NCI-H2171 (cell line): ENCODE measurements around the gene SIGLEC9.

Experiments
- DNase-seq: peaks from one replicate; lab custom pipeline; 2025; lab: John Stamatoyannopoulos, UW

SIGLEC9 gene

DNA sequence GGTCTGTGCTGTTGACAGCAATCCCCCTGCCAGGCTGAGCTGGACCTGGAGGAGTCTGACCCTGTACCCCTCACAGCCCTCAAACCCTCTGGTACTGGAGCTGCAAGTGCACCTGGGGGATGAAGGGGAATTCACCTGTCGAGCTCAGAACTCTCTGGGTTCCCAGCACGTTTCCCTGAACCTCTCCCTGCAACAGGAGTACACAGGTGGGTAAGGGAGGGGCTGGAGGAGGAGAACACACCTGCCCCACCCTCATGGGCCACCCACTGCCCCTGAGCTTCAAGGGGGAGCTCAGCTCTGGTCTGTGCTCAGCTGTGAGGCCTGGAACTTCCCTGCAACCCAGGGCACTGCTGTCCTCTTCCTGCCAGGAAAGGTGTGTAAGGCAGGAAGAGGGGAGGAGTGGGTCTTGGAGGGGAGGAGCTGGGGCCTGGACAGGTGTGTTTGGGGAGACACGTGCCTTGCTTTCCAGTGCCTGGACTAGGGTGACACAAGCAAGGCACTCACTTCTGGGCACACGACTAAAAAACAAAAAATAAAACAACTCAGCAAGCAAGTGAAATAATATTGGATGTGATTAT is 21.3 kb downstream of the SIGLEC9 start:
- no peak for DNase-seq

DNA sequence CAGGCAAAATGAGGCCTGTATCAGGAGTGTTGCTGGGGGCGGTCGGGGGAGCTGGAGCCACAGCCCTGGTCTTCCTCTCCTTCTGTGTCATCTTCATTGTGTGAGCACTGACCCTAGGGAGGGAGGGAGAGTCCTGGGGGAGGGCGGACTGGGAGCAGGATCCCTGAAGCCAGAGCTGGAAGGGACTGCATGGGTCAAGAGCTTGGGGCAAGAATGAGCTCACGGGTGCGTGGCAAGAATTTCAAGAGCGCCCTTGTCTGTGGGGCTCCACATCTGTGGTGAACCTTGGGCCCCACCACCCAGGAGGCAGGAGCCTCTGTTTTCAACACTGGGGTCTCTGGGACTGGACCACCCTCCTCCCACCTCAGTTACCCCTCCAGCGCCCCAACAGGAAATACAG is 22.0 kb downstream of the SIGLEC9 start:
- DNase-seq = no peak

DNA sequence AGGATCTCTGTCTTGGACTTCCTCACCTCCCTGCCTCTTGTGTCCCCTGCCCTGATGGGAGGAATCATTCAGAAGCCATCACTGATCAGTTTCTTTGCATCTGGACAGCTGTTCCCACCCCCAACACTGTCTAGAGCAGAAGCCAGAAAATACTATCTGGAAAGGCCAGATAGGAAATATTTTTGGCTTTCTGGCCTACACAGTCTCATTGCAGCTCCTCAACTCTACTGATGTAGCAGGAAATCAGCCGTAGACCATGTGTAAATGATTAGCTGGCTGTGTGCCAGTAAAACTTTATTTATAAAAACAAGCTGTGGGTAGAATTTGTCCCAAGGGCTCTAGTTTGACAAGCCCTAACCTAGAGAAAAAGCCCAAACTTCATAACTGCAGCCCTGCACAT is 23.0 kb downstream of the SIGLEC9 start:
- DNase-seq = no peak

DNA sequence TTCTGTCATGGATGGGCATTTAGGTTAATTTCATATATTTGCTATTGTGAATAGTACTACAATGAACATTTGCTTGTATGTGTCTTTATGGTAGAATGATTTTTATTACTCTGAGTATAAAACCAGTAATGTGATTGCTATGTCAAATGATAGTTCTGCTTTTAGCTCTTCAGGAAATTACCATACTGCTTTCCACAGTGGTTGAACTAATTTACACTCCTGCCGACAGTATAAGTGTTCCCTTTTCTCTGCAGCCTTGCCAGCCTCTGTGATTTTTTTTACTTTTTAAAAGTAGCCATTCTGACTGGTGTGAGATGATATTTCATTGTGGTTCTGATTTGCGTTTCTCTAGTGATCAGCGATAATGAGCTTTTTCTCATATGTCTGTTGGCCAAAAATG is 23.9 kb downstream of the SIGLEC9 start:
- no peak for DNase-seq

DNA sequence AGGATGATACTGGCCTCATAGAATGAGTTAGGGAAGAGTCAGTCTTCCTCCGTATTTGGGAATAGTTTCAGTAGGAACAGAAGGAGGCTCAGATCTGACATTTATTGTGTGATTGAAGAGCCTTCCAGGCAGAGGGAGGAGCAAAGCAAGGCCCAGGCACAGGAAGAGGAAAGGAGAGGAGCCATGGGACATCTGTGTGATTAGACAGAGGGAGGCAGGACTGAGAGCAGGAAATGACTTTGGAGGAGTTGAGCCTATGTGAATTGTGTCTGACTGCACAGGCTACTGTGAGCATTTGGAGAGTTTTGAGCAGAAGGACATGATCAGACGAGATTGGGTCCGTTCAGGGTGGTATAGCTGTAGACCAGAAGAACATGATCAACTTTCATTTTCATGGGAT is 25.9 kb downstream of the SIGLEC9 start:
- no peak for DNase-seq

DNA sequence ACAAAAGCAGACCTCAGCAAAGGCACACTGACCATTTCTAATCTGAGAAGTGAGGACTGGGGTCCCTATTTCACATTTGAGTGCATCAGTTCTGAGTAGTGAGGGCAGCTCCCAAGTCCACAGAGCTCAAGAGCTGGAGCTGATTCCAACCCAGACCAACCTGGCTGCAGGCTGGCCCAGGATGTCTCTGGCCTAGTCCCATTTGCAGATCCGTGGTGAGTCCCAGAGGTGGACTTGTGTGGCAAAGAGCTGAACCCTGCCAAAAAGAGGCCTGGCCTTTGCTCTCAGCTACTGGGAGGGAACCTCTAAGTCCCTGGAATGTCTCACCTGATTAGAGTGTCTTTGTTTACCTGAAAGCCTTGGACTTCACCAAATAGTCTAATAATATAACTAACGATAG is 32.0 kb downstream of the SIGLEC9 start:
- DNase-seq = no peak

DNA sequence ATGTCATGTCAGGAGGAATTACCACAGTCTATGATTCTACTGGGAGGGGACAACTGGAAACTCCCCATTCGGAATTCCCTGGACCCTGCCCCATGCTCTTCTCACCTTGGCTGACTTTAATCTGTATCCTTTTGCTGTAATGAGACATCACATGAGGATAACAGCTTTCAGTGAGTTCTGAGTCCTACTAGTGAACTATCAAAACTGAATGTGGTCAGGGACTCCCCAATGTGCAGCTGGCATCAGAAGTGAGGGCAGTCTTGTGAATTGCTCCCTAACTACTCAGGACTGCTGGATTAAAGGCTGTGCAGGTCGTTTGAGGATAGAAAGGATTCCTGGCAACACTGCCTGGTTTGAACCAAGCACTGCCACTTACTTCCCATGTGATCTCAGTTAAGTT is 32.6 kb downstream of the SIGLEC9 start:
- DNase-seq = no peak

DNA sequence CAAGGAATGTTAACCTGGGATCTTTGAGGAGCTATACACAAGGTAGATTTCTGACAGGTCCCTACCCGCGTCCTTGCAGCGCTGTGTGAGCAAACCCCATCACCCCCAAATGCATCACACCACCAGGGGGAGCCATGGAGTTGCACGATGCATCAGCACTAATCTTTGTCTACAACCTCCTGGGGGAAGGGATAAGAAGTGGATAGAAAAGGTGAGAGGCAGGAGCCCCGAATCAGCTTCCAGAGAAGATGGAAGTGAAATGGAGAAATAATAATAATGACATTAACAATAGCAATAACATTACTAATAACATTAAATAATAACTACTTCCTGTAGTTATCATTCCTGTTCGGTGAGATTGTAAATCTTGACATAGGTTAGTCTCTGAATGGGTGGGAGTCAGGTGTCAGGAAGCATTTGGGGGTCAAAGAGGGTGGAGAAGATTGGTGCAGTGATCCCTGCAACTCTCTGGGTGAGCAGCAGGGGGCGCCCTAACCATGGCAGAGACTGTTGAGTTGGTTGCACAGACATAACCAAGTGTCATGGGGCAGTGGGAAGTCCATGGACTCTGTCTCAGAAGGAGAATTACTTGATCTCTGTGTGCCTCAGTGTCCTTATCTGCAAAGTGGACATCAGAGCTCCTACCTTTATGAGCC is 33.9 kb downstream of the SIGLEC9 start:
- DNase-seq = peak; percentile 4

DNA sequence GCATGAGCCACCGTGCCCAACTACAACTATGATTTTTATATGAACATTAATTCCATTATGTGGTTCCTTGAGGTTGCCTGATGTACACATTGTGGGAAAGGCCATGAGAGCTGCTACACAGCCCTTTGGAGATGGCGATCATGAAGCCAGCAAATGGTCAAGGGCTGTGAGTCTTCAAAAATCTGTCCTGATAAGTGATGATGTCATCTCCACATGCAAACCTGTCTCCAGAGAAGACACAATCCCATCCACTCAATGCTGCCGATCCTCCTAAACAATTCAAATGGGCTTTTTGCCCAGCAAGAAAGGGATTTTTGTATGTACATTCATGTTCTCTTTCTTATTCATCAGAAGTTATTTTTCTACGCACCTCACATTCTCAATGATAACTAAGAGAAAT is 35.0 kb downstream of the SIGLEC9 start:
- no peak for DNase-seq

DNA sequence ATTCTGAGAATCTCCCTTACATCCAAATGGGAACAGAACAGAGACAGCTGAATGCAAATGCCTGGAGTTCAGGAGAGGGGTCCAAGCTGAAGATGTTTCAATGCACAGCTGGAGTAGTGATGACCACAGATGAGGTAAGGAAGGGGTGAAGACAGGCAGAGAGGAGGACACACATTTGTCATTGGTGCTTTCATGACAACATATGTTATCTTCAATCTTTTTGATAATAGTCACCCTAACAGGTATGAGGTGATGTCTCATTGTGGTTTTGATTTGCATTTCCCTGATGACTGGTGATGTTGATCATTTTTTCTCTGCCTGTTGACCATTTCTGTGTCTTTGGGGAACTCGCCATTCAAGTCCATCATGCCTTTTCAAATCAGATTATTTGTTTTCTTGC is 36.6 kb downstream of the SIGLEC9 start:
- DNase-seq = no peak

DNA sequence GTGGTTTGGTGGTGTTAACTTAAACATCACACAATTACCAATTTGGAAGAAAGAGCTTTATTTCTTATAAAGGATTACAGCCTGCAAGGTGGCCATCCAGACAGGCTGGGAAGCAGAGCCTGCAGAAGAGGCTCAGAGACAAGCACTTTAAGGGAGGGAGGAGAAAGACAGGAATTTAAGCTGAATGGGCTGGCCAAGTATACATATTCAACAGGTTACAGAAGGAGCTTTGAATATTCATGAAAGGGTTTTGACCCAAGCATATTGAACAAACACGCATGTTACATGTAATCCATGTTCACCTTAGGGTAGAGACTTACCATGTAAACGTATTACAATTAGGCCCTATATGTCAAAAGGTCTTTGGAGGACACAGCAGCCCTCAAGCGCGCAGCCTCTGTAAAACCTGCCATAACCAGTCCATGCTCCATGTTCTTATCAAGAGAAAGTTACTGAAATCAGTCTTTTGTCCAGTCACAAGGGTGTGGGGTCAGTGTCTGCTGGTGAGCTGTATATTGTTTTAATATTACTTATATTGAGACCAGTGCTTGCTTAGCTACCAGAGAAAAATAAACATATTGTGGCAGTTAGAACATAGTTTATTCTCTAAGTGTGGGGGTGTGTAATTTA is 37.3 kb downstream of the SIGLEC9 start:
- no peak for DNase-seq

DNA sequence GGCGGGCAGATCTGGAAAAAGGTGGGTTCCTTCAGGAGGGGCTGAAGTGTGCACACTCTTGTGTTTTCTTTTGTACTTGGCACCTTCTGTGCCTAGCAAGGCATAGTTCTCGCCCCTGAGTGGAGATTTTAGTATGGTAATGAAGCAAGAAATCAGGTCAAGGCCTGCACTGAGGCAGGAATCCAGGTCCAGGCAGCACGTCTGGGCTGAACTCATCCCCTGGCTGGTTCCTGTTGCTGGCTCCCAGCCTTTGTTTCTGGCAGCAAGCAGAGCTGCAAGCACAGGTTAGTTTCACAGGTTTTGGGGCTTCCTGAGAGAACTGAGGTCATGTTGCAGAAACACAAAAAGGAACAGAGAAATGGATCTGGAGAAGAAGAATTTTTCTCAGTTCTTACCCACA is 38.6 kb downstream of the SIGLEC9 start:
- no peak for DNase-seq

DNA sequence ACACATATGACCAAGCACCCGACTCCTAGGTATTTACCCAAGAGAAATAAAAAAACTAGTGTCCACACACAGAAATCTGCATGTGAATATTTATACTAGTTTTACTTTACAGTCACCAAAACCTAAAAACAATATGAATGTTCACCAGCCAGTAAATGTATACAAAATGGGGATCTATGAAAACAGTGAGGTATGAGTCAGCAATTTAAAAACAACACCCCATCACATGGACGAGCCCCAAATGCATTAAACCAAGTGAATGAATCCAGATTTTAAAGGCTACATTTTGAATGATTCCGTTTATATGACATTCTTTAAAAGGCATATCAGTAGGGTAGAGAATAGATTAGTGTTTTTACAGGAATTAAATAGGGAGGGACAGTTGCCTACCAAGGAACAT is 39.5 kb downstream of the SIGLEC9 start:
- no peak for DNase-seq

DNA sequence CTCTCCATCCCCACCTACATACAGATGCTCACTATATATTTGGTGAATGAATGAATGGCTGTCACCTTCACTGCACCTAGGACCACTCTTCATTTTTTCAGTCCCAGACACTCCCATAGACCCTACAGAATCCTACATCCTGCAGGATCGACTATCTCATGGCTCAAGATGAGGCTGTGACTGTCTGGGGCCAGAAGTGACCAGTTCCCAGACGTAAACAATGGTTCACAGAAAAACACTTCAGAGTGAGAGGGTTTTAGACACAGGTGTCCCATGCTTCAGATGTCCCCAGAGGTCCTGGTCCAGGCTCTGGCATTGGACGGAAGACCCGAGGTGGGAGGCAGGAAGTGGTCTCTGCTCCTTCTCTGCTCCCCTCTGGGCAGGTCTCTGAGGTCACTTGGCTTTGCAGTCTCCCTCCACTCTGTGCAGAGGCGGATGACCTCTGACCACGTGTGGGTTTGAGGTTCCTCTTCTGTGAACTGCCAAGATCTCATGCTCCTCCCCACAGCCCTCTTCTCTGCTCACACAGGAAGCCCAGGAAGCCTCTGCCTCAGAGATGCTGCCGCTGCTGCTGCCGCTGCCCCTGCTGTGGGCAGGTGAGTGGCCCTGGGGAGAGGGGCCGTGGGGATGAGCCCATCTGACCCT is 42.3 kb downstream of the SIGLEC9 start:
- DNase-seq = no peak

DNA sequence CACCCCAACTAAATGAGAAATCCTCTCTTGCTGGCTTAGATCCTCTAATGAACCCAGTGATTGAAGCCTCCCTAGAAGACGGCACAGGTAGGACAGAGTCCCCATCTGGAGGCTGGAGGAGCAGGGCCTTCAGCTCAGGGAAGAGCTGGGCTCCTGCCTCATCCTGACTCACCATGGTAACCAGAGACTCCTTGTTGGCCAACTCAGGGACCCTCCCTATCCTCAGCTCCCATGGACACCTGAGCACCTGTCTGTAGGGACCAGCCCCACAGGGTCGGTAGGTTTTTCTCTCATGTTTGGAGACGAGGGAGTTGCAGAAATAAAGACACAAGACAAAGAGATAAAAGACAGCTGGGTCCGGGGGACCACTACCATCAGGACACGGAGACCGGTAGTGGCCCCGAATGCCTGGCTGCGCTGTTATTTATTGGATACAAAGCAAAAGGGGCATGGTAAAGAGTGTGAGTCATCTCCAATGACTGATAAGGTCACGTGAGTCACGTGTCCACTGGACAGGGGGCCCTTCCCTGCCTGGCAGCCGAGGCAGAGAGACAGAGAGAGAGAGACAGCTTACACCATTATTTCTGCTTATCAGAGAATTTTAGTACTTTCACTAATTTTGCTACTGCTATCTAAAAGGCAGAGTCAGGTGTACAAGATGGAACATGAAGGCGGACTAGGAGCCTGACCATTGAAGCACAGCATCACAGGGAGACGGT is 44.0 kb downstream of the SIGLEC9 start:
- DNase-seq = no peak

DNA sequence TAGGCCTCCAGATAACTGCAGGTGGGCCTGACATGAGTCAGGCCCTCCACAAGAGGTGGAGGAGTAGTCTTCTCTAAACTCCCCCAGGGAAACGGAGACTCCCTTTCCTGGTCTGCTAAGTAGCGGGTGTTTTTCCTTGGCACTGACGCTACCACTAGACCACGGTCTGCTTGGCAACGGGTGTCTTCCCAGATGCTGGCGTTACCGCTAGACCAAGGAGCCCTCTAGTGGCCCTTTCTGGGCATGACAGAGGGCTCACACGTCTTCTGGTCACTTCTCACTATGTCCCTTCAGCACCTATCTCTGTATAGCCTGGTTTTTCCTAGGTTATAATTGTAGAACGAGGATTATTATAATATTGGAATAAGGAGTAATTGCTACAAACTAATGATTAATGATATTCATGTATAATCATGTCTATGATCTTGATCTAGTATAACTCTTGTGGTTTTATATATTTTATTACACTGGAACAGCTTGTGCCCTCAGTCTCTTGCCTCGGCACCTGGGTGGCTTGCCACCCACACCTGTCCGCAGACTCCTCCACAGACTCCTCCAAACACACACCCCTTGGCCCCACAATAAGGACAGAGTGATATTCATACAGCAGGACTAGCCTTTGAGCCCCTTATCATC is 44.7 kb downstream of the SIGLEC9 start:
- peak; percentile 7 for DNase-seq

DNA sequence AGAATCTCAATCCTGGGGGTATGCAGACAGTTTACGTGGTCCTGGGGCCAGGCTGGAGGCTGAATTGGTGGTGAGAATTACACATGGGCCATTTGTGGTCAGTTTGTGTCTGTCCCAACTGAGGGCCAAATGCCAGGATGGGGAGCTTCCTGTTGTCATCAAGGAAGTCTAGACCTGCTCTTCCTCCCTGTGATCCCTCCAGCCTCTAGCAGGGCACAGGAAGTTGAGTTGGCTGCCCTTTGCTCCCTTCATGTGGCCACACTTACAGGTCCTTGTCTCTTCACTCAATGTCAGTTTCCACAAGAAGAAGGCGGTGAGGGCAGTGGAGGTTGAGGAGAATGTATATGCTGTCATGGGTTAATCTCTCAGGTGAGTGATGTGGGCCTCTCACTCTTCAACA is 47.5 kb downstream of the SIGLEC9 start:
- DNase-seq = no peak

DNA sequence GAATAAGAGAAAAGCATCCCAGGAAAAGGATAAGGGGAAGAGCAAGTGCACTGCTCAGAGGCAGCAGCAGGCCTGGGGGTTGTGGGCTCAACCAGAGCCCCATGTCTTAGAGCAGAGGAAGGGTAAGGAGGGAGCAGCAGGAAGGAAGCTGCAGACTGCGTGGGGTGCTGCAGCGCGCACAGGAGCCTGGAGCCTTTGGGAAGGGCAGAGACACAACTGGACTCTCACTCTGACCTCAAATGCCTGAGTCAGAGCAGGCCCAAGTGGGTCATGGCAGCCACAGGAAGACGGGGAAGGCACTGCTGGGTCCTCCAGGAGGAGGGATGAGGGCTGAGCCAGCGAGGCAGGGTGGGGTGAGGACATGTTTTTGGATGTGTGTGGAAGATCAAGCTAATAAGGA is 49.0 kb downstream of the SIGLEC9 start:
- DNase-seq = no peak

DNA sequence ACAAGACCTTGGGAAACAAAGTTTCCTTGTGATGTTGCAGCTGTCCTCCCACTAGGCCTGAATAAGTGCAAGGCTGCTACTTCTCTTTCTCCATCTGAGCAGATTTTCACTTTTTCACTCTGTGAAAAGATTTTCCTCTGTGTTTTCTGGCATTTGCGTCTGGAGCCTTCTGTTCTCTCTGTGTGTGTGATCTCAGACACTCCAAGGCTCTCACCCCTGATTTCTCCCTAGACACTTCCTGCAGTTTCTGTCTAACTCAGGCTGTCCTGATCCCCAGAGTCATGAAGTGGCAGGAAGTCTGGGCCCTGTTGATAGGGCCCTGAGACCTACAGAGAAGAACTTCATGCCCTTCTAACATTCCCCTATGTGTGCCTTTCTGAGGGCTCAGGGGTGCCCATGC is 54.5 kb downstream of the SIGLEC9 start:
- no peak for DNase-seq
